GM10266 (cell line): Measurements from ENCODE around the gene TOP3B.

Experiments
- DNase-seq: peaks from one replicate; pipeline ENCODE4 v3.0.0; 2012; ENCODE audit errors: extremely low spot score
- TF ChIP-seq, protein P1 (sequence below): IDR thresholded peaks from 2 replicates; pipeline ENCODE4 v1.5.1; 2012; ENCODE audit warnings: mild to moderate bottlenecking, low read depth; ENCODE audit not compliant: control insufficient read depth, insufficient read depth; ENCODE audit errors: missing control alignments

The TOP3B gene

DNA sequence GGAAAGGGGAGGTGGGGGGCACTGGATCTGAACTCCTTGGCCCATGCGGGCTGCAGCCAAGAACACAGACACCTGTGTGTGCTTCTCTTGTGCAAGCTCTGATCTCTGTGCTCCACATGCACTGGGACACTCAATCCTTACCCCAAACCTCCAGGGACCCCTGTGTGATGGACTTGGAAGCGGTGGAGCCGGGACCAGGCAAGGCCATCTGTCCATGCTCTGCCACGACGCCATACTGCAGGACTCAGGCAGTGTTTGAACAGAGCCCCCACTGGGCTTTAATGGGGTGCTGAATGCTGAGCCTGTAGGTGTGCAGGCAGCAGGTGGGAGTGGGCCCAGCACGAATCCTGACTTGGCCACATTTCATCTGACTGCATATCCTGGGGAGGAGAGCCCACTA, 53.3 kb downstream of the TOP3B start:
- no peak for DNase-seq
- TF ChIP-seq, protein P1, sequence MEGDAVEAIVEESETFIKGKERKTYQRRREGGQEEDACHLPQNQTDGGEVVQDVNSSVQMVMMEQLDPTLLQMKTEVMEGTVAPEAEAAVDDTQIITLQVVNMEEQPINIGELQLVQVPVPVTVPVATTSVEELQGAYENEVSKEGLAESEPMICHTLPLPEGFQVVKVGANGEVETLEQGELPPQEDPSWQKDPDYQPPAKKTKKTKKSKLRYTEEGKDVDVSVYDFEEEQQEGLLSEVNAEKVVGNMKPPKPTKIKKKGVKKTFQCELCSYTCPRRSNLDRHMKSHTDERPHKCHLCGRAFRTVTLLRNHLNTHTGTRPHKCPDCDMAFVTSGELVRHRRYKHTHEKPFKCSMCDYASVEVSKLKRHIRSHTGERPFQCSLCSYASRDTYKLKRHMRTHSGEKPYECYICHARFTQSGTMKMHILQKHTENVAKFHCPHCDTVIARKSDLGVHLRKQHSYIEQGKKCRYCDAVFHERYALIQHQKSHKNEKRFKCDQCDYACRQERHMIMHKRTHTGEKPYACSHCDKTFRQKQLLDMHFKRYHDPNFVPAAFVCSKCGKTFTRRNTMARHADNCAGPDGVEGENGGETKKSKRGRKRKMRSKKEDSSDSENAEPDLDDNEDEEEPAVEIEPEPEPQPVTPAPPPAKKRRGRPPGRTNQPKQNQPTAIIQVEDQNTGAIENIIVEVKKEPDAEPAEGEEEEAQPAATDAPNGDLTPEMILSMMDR, result no peak

DNA sequence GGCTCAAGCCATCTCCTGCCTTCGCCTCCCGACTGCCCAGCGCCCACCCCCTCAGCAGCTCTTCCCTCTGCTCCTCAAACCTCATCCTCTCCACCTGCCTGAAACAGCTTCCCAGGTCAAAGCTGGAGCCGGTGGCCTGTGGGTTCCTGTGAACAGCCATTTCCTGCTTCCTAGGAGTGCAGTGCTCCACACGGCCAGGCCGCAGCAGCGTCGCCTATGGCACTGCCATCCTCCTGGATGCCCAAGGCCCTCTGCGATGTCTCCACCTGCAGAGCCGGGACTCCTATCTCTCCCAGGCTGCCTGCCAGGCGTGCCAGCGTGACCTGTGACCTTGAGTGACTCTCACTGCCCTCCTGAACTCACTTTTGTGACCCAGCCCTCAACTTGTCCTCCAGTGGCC, 54.5 kb downstream of the TOP3B start:
- TF ChIP-seq, protein P1, result no peak
- no peak for DNase-seq

DNA sequence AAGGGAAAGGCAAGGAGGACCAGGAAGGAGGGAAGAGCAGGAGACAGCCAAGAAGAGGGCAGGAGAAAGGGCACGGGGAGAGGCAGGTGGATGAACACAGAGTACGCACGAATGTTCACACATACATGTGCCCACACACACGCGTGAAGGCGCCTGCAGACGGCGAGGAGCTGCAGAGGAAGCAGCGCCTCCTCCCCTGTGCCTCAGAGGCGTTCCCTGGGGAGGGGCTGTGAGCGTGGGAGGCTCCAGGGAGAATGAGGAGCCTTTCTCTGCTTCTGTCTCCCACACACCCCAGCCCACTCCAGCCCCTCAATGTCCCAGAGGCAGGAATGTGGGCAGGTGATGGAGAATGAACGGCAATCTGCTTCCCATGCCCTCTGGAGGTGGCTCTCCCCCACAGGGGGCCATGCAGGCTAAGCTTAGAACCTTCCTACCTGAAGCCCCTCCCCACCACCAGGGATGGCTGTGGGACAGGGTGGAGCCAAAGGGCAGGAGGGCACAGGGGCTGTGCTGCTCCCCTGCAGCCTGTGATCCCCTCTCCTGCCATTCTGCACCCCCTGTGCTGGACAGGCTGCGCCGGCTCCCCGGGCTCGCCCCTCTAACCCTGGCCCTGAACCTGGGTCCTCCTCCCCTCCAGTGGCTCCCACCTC, 55.3 kb downstream of the TOP3B start:
- no peak for DNase-seq
- TF ChIP-seq, protein P1, result no peak

DNA sequence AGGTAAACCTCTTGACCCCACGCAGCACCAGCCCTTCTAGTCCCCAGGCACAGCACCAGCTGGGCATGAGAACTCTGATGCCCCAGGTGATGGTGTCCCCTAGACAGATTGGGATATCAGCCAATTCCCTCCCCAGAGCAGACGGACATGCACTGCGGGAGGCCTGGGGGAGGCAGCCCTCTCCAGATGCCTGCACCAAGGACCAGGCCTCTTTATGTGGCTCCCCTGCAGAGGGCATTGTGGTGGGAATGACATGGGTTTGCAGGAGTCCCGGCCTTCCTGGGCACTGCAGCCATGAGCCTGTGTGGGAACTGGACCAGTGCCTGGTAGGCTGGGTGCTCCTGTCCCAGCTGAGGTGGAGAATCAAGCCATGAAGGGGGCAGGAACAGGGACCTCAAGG, 55.9 kb downstream of the TOP3B start:
- DNase-seq, result no peak
- TF ChIP-seq, protein P1, result no peak

DNA sequence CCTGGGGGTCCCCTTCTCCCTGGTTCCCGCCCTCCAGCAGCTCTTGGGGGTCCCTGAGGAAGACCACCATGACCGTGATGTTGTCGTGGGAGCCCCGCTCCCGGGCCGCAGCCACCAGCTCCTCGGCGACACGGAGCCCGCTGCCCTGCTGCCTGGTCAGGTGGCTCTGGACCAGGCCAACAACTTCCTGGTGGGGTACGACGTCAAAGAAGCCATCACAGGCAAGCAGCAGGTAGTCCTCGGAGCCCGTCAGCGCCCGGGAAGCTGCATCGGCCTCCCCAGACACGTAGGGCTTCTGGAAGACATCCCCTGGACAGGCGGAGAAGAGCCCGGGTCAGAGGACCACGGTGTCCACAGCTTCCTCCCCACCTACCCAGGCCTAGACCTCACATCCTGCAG, 59.4 kb downstream of the TOP3B start:
- TF ChIP-seq, protein P1, result no peak
- no peak for DNase-seq

DNA sequence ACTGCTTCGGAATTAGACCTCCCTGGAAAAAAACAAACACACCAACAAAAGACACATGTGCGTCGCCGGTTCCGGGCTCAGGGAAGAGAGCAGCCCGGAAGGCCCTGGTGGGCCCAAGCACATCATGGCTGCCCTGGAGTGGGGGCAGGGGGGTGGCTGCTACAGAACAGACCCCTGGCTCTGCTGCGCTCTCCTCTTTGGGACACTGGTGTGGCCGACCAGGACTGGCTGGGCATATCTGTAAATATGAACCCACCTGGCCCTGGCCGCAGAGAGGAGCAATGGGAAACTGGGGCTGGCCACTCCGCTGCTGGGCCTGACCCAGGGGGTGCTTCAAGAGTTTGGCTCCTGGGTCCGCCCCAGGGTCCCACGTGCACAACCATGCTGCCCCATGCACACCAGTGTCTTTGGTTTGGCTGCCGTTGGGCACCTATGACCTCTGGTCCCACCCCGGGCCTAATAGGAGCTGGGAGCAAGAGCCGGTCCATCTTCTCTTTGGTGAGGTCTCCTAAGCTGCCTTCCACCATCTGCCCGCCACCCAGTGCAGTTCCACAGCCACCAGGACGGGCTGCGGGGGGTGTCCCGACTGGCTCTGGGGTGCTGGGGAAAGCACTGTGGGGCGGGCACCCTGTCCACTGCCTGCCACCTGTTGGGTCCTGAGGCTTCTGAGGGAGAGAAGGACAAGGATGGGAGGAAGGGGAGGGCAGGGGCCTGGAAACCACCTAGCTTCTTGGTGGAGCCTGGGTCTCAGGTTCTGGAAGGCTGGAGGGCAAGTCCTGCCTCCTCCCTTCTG, 60.0 kb downstream of the TOP3B start:
- TF ChIP-seq, protein P1, result no peak
- no peak for DNase-seq

DNA sequence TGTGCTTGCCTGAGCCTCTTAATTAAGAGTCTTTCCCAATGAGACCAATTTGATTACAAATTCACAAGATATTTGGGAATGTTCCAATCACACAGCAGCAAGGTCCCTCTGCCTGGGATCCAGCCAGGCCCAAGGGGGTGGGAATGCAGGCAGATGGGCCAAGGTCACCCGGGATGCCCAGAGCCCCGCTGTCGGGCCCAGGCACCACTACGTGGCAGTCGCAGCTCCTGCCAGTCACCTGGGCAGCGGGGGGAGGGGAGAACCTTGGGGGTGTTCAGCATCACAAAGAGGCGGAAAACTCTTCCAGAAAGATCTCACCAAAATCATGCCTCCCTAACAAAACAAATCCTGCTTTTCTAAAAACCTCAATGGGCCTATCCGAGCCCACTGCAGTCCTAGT, 60.9 kb downstream of the TOP3B start:
- DNase-seq, result no peak
- TF ChIP-seq, protein P1, result no peak
